Naive thymus-derived CD4-positive, alpha-beta T cell (primary cell): ENCODE measurements around the gene PFKM. TPM values are rescaled to one million over a fixed set of nuclear protein-coding genes. Genes with fewer than 3 reads are reported as not detected.

ENCODE experiments used
- ATAC-seq: fragments of 150-1000 bp; cut with Tn5 transposase; 2 replicates; pipeline ENCODE4 v1.10.0; 2021; ENCODE audit warnings: mild to moderate bottlenecking, moderate library complexity
- CTCF ChIA-PET: fragments of 350-600 bp; sonication (Branson Sonifier 250); formaldehyde crosslinking; loops from one replicate; lab custom pipeline; 2021; ENCODE audit warnings: antibody characterized with exemption; lab: Charles Lee
- POLR2A ChIA-PET: fragments of 350-600 bp; sonication (Branson Sonifier 250); formaldehyde crosslinking; loops from one replicate; lab custom pipeline; 2021; ENCODE audit warnings: antibody characterized with exemption, inconsistent platforms; lab: Charles Lee
- DNase-seq, 9 donors: peaks; one replicate each; pipeline versions ENCODE4 v3.0.0 to v3.0.0-alpha.2; 2020 to 2022; ENCODE audit warnings: mixed read lengths in 1 of 9
- H3K27ac ChIP-seq: one replicate; pipeline ENCODE4 v1.7.0; 2013; ENCODE audit warnings: mild to moderate bottlenecking, low read depth, low read length, moderate library complexity
- H3K27me3 ChIP-seq, 2 donors: one replicate each; pipeline ENCODE4 v1.7.0; 2013; ENCODE audit warnings: low read length in 2 of 2, mild to moderate bottlenecking in 2 of 2, moderate library complexity in 2 of 2; ENCODE audit not compliant: control insufficient read depth in 2 of 2, insufficient read depth in 2 of 2
- H3K36me3 ChIP-seq, 3 experiments: 1 replicate in 2 of 3; 2 replicates in 1 of 3; pipeline ENCODE4 v1.7.0; 2013; ENCODE audit warnings: low read length in 3 of 3, mild to moderate bottlenecking in 3 of 3, moderate library complexity in 1 of 3; ENCODE audit not compliant: insufficient read depth in 3 of 3, control insufficient read depth in 2 of 3
- H3K4me1 ChIP-seq, 2 donors: one replicate each; pipeline ENCODE4 v1.7.0; 2013; ENCODE audit warnings: low read length in 2 of 2, mild to moderate bottlenecking in 2 of 2, moderate library complexity in 1 of 2; ENCODE audit not compliant: control insufficient read depth in 2 of 2, insufficient read depth in 2 of 2
- H3K4me3 ChIP-seq: 2 replicates; pipeline ENCODE4 v1.7.0; 2013; ENCODE audit warnings: mild to moderate bottlenecking, low read length
- H3K9me3 ChIP-seq, 3 experiments: 1 replicate in 2 of 3; 2 replicates in 1 of 3; pipeline ENCODE4 v1.7.0; 2013; ENCODE audit warnings: low read length in 3 of 3; ENCODE audit not compliant: control insufficient read depth in 2 of 3
- H3K27ac Mint-ChIP-seq, 9 donors: one replicate each; pipeline ENCODE4 v1.8.0; 2020 to 2022; ENCODE audit warnings: mixed read lengths in 9 of 9, mild to moderate bottlenecking in 8 of 9, moderate library complexity in 5 of 9, inconsistent platforms in 2 of 9
- H3K27me3 Mint-ChIP-seq, 5 donors: one replicate each; pipeline ENCODE4 v1.8.0; 2021 to 2022; ENCODE audit warnings: mixed read lengths in 5 of 5, mild to moderate bottlenecking in 1 of 5
- H3K36me3 Mint-ChIP-seq, 5 donors: one replicate each; pipeline ENCODE4 v1.8.0; 2020 to 2022; ENCODE audit warnings: mixed read lengths in 5 of 5, mild to moderate bottlenecking in 3 of 5, inconsistent platforms in 1 of 5
- H3K4me1 Mint-ChIP-seq, 7 donors: one replicate each; pipeline ENCODE4 v1.8.0; 2020 to 2022; ENCODE audit warnings: mixed read lengths in 7 of 7, mild to moderate bottlenecking in 3 of 7, inconsistent platforms in 1 of 7
- H3K4me3 Mint-ChIP-seq, 10 donors: one replicate each; pipeline ENCODE4 v1.8.0; 2020 to 2022; ENCODE audit warnings: mild to moderate bottlenecking in 10 of 10, mixed read lengths in 10 of 10, moderate library complexity in 6 of 10, inconsistent platforms in 2 of 10
- H3K9me3 Mint-ChIP-seq, 11 donors: one replicate each; pipeline ENCODE4 v1.8.0; 2020 to 2022; ENCODE audit warnings: mixed read lengths in 11 of 11, mild to moderate bottlenecking in 4 of 11, inconsistent platforms in 1 of 11, moderate library complexity in 1 of 11
- intact Hi-C, 2 donors: fragments of 100-400 bp; cut with micrococcal nuclease; formaldehyde crosslinking; loops; one replicate each; pipeline ENCODE4 v1.15.1; 2023
- polyA plus RNA-seq, 2 donors: library from polyadenylated mRNA; unstranded; fragments of 300-500 nt; fragmentation: Illumina TruSeq; gene quantifications; one replicate each; pipeline ENCODE4 v1.2.3, GENCODE V29; 2021
- total RNA-seq, 6 experiments: library from RNA in 5 of 6; stranded (reverse) in 5 of 6; gene quantifications; 1 replicate in 5 of 6; 2 replicates in 1 of 6; pipeline ENCODE4 v1.2.3 and lab custom pipeline; 2021 to 2026

Gene PFKM
- total and polyA plus RNA-seq, 7 experiments from 2014 or later = 5.1 to 20.3 (median 14.0) TPM

DNA sequence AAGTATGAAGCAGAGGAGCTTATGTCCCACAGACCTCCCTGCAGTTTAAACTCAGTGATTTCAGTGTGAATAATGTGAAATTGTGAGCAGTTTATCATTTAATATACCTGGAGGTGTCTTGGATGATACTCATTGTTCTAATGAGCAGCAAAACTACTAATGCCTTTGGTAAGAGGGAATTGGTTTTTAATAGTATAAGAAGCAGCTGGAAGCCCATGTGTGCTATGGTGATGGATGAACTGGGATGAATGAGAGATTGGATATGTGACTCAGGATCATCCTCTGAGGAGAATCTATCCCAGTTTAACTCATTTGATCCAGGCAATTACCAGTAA lies 57.2 kb downstream of the PFKM start:
- Mint-ChIP-seq H3K9me3 (no peaks in the 10 kb centered on the region), H3K4me1 (peaks cover 0 to 12% (median 4%) of the 10 kb centered on the region in 7 donors), H3K27ac (no peak overlapping the region), H3K27me3 (peaks cover 4 to 51% (median 32%) of the 10 kb centered on the region in 5 donors), H3K36me3 (no peaks in the 10 kb centered on the region), H3K4me3 (peak overlapping the region in 3 of 10 donors; percentile 55 to 70 (median 63))
- H3K9me3 ChIP-seq = no peaks in the 10 kb centered on the region
- no peaks in the 10 kb centered on the region for H3K36me3 ChIP-seq
- no peak for DNase-seq
- no peaks in the 10 kb centered on the region for H3K27me3 ChIP-seq
- no peaks in the 10 kb centered on the region for H3K4me1 ChIP-seq
- H3K27ac ChIP-seq = no peak overlapping the region
- intact Hi-C loops = no loop called here
- ATAC-seq = no peak
- H3K4me3 ChIP-seq = no peak overlapping the region
- ChIA-PET CTCF (no interaction called here), POLR2A (interaction anchor here (1.0 to 2.0 kb wide), 2 partner anchors 19 to 23 kb away, joined by 3 to 5 read pairs; partner anchors contain the start of gene ASB8)

- Histone ChIP-seq H3K9me3 (no peaks in the 10 kb centered on the region), H3K4me1 (peaks cover 5 to 6% of the 10 kb centered on the region in 2 donors), H3K36me3 (no peaks in the 10 kb centered on the region), H3K4me3 (no peak overlapping the region), H3K27ac (no peak overlapping the region), H3K27me3 (no peaks in the 10 kb centered on the region)
- CTCF ChIA-PET = no interaction called here
- H3K9me3 Mint-ChIP-seq = no peaks in the 10 kb centered on the region
- no peak for ATAC-seq
- no peak for DNase-seq
- POLR2A ChIA-PET = interaction anchor here (0.6 kb wide), 1 partner anchor 32 kb away, joined by 3 read pairs; no protein-coding TSS in a partner anchor
- H3K4me1 Mint-ChIP-seq = peaks cover 5 to 22% (median 12%) of the 10 kb centered on the region in 7 donors
- H3K36me3 Mint-ChIP-seq = no peaks in the 10 kb centered on the region
- intact Hi-C loops = no loop called here
- H3K4me3 Mint-ChIP-seq = no peak overlapping the region
- no peak overlapping the region for H3K27ac Mint-ChIP-seq
- H3K27me3 Mint-ChIP-seq = peaks cover 4 to 53% (median 32%) of the 10 kb centered on the region in 5 donors
Observed at GRCh38 chr12:48177982-48178381, 58.8 kb downstream of the PFKM start.

- Histone ChIP-seq H3K36me3 (no peaks in the 10 kb centered on the region), H3K27ac (no peak overlapping the region), H3K4me1 (peaks cover 6 to 10% of the 10 kb centered on the region in 2 donors), H3K4me3 (no peak overlapping the region), H3K27me3 (peaks cover 0 to 4% of the 10 kb centered on the region in 2 donors), H3K9me3 (no peaks in the 10 kb centered on the region)
- Mint-ChIP-seq H3K4me3 (peak overlapping the region in 1 of 10 donors; percentile 4), H3K27me3 (peaks cover 4 to 62% (median 32%) of the 10 kb centered on the region in 5 donors), H3K36me3 (no peaks in the 10 kb centered on the region), H3K4me1 (peaks cover 5 to 30% (median 12%) of the 10 kb centered on the region in 7 donors), H3K9me3 (no peaks in the 10 kb centered on the region), H3K27ac (no peak overlapping the region)
- ATAC-seq (no peak), DNase-seq (no peak)
- intact Hi-C loops = no loop called here
- POLR2A ChIA-PET = interaction anchor here (1.0 to 1.4 kb wide), 2 partner anchors 22 to 25 kb away, joined by 3 to 4 read pairs; partner anchors contain the start of gene ASB8
- CTCF ChIA-PET = interaction anchor here (1.2 to 1.4 kb wide), 2 partner anchors 9 to 10 kb away, joined by 5 read pairs; no protein-coding TSS in a partner anchor
Observed at GRCh38 chr12:48179466-48179865, 60.3 kb downstream of the PFKM start.

DNA sequence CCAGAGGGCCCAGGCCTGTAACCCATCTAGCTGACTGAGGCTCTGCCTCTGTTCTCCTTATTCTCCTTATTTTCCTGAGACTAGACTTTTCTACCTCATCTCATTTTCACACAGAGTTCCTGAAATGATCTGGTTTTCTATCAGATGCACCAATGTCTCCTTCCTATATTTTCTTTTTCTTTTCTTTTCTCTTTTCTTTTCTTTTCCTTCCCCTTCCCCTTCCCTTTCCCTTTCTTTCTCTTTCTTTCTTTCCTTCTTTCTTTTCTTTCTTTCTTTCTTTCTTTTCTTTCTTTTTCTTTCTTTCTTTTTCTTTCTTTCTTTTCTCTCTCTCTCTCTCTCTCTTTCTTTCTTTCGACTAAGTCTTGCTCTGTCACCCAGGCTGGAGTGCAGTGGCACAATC lies 61.3 kb downstream of the PFKM start:
- POLR2A ChIA-PET = interaction anchor here (1.4 kb wide), 1 partner anchor 25 kb away, joined by 3 read pairs; no protein-coding TSS in a partner anchor
- no peak for DNase-seq
- H3K27ac ChIP-seq = no peak overlapping the region
- peaks cover 5 to 32% (median 12%) of the 10 kb centered on the region in 7 donors for H3K4me1 Mint-ChIP-seq
- intact Hi-C loops = loop anchor here (5.0 kb wide), 3 partner anchors 172 to 473 kb away; partner anchors contain the start of genes COL2A1 (in 1 of the 2), RPAP3 (in 1 of the 2) and ZNF641 (in 1 of the 2)
- H3K27ac Mint-ChIP-seq = peak overlapping the region in 2 of 9 donors; percentile 28 to 29
- H3K4me1 ChIP-seq = peaks cover 6 to 11% of the 10 kb centered on the region in 2 donors
- no peaks in the 10 kb centered on the region for H3K36me3 Mint-ChIP-seq
- no peaks in the 10 kb centered on the region for H3K36me3 ChIP-seq
- no peak overlapping the region for H3K4me3 ChIP-seq
- ATAC-seq = no peak
- H3K4me3 Mint-ChIP-seq = no peak overlapping the region
- peaks cover 0 to 4% of the 10 kb centered on the region in 2 donors for H3K27me3 ChIP-seq
- H3K9me3 Mint-ChIP-seq = no peaks in the 10 kb centered on the region
- CTCF ChIA-PET = interaction anchor here (1.4 kb wide), 1 partner anchor 9 kb away, joined by 5 read pairs; no protein-coding TSS in a partner anchor
- H3K27me3 Mint-ChIP-seq = peaks cover 13 to 71% (median 42%) of the 10 kb centered on the region in 5 donors
- H3K9me3 ChIP-seq = no peaks in the 10 kb centered on the region

DNA sequence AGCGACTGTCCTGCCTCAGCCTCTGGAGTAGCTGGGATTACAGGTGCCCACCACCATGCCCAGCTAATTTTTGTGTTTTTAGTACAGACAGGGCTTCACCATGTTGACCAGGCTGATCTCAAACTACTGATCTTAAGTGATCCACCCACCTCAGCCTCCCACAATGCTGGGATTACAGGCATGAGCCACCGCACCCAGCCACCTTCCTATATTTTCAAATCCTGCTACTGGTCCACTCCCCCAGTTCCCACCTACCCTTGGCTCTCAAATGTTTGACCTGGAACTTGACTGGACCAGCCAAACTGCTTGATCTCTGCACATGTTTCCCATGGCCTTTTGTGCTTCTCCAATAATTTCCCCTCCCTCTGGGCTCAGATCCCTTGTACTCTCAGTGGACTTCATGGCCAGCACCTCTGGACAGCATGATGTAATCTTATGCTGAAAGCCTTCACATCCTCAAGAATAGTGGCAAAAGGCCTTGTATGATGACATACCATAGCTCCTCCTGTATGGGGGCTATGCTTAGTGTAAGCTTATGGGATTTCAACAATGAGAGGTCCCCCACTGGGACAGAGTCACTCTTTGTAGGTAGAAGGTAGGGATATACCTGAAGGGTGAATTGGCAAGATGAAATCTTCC lies 61.8 kb downstream of the PFKM start:
- ChIA-PET POLR2A (interaction anchor here (0.5 to 0.9 kb wide), 2 partner anchors 17 to 84 kb away, joined by 3 read pairs; no protein-coding TSS in a partner anchor), CTCF (interaction anchor here (0.6 to 0.8 kb wide), 2 partner anchors 96 to 468 kb away, joined by 3 read pairs; no protein-coding TSS in a partner anchor)
- Mint-ChIP-seq H3K4me1 (peaks cover 5 to 29% (median 8%) of the 10 kb centered on the region in 7 donors), H3K9me3 (no peaks in the 10 kb centered on the region), H3K4me3 (no peak overlapping the region), H3K36me3 (no peaks in the 10 kb centered on the region), H3K27me3 (peaks cover 19 to 77% (median 47%) of the 10 kb centered on the region in 5 donors), H3K27ac (peak overlapping the region in 2 of 9 donors; percentile 28 to 29)
- DNase-seq = no peak
- H3K27ac ChIP-seq = no peak overlapping the region
- peaks cover 0 to 4% of the 10 kb centered on the region in 2 donors for H3K27me3 ChIP-seq
- intact Hi-C loops = loop anchor here (5.0 kb wide), 3 partner anchors 171 to 474 kb away; partner anchors contain the start of genes COL2A1 (in 1 of the 2), RPAP3 (in 1 of the 2) and ZNF641 (in 1 of the 2)
- H3K36me3 ChIP-seq = no peaks in the 10 kb centered on the region
- H3K9me3 ChIP-seq = no peaks in the 10 kb centered on the region
- no peak for ATAC-seq
- H3K4me3 ChIP-seq = no peak overlapping the region
- peaks cover 6 to 11% of the 10 kb centered on the region in 2 donors for H3K4me1 ChIP-seq

DNA sequence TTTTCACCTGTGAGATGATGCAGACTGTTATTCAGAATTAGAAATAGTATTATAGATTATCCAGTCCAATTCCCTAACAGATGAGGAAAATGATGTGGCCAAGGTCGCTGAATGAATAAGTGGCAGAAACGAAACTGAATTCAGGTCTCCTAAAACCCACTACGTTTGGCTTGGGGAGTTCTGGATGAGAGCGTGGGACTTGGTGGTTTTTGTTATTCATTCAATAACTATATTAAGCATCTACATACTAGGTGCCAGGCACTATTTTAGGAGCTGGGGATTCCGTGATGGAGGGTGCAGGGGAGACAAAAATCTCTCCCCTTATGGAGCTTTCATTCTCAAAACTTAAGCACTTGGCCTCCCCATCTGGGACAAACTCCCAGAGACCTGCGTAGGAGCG lies 63.5 kb downstream of the PFKM start:
- peaks cover 0 to 4% of the 10 kb centered on the region in 2 donors for H3K27me3 ChIP-seq

More for the DNA sequence above, 63.5 kb downstream of the PFKM start:
- H3K9me3 ChIP-seq = no peaks in the 10 kb centered on the region
- peak overlapping the region; percentile 80 for H3K4me3 ChIP-seq
- ChIA-PET CTCF (interaction anchor here (0.5 to 3.0 kb wide), 7 partner anchors 9 to 699 kb away, joined by 3 to 33 read pairs (median 3); no protein-coding TSS in a partner anchor), POLR2A (interaction anchor here (0.7 to 2.5 kb wide), 8 partner anchors 9 to 477 kb away, joined by 3 to 52 read pairs (median 4); partner anchors contain the start of genes ASB8, RPAP3 and SENP1)
- peak overlapping the region; percentile 59 for H3K27ac ChIP-seq
- no peaks in the 10 kb centered on the region for H3K36me3 ChIP-seq
- Mint-ChIP-seq H3K9me3 (no peaks in the 10 kb centered on the region), H3K27ac (peak overlapping the region; percentile 4 to 95 (median 86)), H3K27me3 (peaks cover 21 to 81% (median 38%) of the 10 kb centered on the region in 5 donors), H3K4me1 (peaks cover 5 to 28% (median 8%) of the 10 kb centered on the region in 7 donors), H3K36me3 (no peaks in the 10 kb centered on the region), H3K4me3 (peak overlapping the region; percentile 91 to 98 (median 96))
- intact Hi-C loops = loop anchor here (1.0 to 5.0 kb wide), 10 partner anchors 16 to 500 kb away; partner anchors contain the start of genes ASB8 (in 2 of the 2), COL2A1 (in 1 of the 2), KANSL2 (in 1 of the 2) and RPAP3 (in 1 of the 2)
- peaks cover 6 to 11% of the 10 kb centered on the region in 2 donors for H3K4me1 ChIP-seq
- ATAC-seq (no peak), DNase-seq (no peak)
